Measurements from ENCODE around the gene C11orf16.
A peak's percentile ranks its signal among the peaks of the same experiment; 100 is the strongest.
"Not testable (repeated sequence)": the region's sequence is repeated elsewhere in the genome, so short reads cannot be mapped to it uniquely, and the experiment has no call there.

C11orf16 gene

DNA sequence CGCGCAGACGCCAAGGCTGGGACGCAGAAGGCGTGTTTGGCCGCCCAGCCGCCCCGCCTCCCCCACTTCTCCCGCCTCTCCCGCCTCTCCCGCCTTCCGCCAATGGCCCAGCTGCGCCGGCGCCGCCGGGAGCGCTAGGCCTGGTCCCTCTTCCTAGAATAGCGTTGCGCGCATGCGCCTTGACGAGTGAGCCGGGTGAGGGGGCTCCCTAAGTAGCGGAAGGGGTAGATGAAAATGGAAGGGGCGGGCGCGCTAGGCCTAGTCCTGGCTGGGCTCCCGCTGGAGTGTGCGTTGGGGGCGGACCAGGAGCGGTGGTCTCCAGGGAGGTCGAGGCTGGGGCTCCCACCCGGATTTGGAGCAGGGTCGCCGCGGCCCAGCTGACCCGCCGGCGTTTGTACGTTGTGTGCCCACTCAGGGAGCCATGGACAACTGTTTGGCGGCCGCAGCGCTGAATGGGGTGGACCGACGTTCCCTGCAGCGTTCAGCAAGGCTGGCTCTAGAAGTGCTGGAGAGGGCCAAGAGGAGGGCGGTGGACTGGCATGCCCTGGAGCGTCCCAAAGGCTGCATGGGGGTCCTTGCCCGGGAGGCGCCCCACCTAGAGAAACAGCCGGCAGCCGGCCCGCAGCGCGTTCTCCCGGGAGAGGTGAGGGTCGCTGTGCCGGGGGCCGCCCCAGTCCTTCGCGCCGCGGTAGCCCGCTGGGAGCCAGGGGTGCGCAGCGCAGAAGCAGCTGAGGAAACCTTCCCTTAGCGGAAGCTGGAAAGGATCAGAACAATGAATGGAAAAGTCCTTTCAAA is 21.5 kb downstream of the C11orf16 start, which contains the start of gene AKIP1:
Gene AKIP1, plus strand, starts transcription at position 161 of the 795 bp plus-strand sequence. Its CDS starts 261 bp downstream, at position 422.
- peak; percentile 97 for DNase-seq (ENCODE audit: low read depth, low spot score)

DNA sequence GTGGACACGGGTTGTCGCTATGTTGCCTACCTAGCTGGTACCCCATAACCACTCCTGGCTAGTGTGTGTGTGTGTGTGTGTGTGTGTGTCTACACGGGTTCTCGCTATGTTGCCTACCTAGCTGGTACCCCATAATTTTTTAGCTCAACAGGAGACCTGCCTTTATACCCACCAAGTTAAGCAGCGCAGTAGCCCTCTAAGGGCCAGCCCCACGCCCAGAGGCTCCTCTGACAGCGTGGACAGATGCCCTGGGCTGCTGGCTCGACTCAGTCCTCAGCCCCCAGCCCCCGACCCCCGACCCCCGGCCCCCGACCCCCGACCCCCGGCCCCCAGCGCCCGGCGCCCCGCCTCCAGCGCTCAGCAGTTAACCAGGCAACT is 22.1 kb downstream of the C11orf16 start:
- peak overlapping the region; percentile 80 for H3K4me3 ChIP-seq (ENCODE audit: low read depth, low read length)
- no peak for DNase-seq (ENCODE audit: low read depth, low spot score)
- TF ChIP-seq, protein P1, sequence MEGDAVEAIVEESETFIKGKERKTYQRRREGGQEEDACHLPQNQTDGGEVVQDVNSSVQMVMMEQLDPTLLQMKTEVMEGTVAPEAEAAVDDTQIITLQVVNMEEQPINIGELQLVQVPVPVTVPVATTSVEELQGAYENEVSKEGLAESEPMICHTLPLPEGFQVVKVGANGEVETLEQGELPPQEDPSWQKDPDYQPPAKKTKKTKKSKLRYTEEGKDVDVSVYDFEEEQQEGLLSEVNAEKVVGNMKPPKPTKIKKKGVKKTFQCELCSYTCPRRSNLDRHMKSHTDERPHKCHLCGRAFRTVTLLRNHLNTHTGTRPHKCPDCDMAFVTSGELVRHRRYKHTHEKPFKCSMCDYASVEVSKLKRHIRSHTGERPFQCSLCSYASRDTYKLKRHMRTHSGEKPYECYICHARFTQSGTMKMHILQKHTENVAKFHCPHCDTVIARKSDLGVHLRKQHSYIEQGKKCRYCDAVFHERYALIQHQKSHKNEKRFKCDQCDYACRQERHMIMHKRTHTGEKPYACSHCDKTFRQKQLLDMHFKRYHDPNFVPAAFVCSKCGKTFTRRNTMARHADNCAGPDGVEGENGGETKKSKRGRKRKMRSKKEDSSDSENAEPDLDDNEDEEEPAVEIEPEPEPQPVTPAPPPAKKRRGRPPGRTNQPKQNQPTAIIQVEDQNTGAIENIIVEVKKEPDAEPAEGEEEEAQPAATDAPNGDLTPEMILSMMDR (IDR thresholded peaks at IDR 0.05; ENCODE audit: low read depth, low read length), result no peak
- in situ Hi-C loops (cut with HindIII; ENCODE audit: low sequenced_read_pairs), result no loop called here

More for the DNA sequence above, 21.5 kb downstream of the C11orf16 start, which contains the start of gene AKIP1:
- TF ChIP-seq, protein P1 (IDR thresholded peaks at IDR 0.05; ENCODE audit: low read depth, low read length), result no peak
- in situ Hi-C loops (cut with HindIII; ENCODE audit: low sequenced_read_pairs), result no loop called here
- peak within 1 kb of the TSS; percentile 80 for H3K4me3 ChIP-seq (ENCODE audit: low read depth, low read length)

DNA sequence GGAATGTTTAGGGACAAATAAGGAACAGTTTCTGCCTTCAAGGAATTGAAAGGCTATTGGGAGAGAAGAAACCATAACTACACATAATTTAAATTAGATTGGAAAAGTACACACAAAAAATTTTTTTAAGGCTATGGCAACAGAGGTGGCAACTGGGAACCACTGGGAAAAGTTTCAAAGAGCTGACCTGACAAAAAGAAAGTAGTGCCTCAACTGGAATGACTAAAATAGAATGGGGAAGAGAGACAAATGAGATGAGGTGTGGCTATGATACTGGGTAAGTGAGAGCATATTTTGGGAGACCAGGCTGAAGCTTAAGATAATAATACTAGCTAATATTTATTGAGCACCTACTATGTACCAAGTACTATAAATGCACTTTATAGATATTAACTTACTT is 24.6 kb downstream of the C11orf16 start:
- no peak overlapping the region for H3K4me3 ChIP-seq (ENCODE audit: low read depth, low read length)
- TF ChIP-seq, protein P1 (IDR thresholded peaks at IDR 0.05; ENCODE audit: low read depth, low read length), result no peak
- DNase-seq (ENCODE audit: low read depth, low spot score), result no peak
- in situ Hi-C loops (cut with HindIII; ENCODE audit: low sequenced_read_pairs), result no loop called here

DNA sequence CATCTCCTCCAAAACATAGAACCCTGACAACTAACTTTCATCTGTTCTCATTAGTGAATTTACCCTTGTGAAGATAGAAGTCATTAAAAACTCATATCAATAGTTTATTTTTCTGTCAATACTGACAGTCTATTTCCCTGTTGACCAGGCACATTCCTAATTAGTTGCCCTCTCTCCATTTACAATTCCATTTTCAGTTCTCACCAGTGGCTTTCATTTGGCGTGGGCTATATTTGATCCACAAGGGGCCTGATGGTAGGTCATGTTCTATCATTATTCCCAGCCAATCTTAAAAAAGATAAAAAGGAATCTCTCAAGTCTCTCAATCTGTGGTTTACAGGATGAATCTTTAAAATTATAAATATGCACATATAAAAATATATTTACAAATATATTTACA is 25.6 kb downstream of the C11orf16 start:
- TF ChIP-seq, protein P1 (IDR thresholded peaks at IDR 0.05; ENCODE audit: low read depth, low read length), result no peak
- DNase-seq (ENCODE audit: low read depth, low spot score), result no peak
- in situ Hi-C loops (cut with HindIII; ENCODE audit: low sequenced_read_pairs), result no loop called here
- H3K4me3 ChIP-seq (ENCODE audit: low read depth, low read length), result no peak overlapping the region

DNA sequence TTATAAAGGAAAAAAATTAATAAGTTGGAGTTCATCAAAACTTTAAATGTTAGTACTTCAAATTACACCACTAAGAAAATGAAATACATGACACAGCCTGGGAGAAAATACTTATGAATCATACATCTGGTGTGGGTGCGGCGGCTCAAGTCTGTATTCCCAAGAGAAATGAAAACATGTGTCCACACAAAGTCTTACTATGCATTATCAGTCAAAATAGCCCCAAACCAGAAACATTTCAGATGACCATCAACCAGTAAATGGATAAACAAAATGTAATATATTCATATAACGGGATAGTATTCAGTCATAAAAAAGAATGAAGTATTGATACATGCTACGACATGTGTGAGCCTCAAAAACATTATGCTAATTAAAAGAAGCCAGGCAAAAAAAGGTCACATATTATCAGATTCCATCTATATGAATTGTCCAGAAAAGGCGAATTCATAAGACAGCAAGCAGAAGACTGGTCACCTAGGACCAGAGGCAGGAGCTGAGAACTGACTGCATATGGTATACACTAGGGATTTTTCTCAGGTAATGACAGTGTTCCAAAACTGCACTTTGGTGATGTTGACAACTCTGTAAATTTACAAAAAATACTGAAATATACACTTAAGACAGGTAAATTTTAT is 27.1 kb downstream of the C11orf16 start:
- TF ChIP-seq, protein P1 (IDR thresholded peaks at IDR 0.05; ENCODE audit: low read depth, low read length), result no peak

DNA sequence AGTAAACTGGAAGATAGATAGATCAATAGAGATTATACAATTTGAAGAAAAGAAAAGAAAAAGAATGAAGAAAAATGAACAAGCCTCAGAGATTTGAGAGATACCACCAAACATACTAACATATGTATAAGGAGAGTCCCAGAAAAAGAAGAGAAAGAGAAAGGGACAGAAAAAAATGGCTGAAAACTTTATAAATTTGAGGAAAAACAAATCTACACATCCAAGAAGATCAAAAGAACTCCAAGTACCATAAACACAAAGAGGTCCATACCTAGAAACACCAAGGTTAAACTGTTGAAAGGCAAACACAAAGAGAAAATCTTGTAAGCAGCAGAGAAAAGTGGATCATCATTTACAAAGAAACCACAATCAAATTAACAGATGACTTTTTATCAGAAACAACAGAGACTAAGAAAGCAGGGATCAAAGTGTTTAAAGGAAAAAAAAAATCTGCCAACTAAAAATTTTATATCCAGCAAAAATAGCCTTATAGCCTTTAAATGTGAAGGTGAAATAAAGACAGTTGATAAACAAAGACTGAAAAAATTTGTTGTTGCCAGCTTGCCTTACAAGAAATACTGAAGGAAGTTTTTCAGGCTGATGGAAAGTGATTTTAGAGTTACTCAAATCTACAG is 33.5 kb downstream of the C11orf16 start:
- H3K4me3 ChIP-seq (ENCODE audit: low read depth, low read length), result no peak overlapping the region
- TF ChIP-seq, protein P1 (IDR thresholded peaks at IDR 0.05; ENCODE audit: low read depth, low read length), result no peak
- no peak for DNase-seq (ENCODE audit: low read depth, low spot score)
- in situ Hi-C loops (cut with HindIII; ENCODE audit: low sequenced_read_pairs), result no loop called here

More for the DNA sequence above, 27.1 kb downstream of the C11orf16 start:
- in situ Hi-C loops (cut with HindIII; ENCODE audit: low sequenced_read_pairs), result no loop called here
- DNase-seq (ENCODE audit: low read depth, low spot score), result peak; percentile 81
- no peak overlapping the region for H3K4me3 ChIP-seq (ENCODE audit: low read depth, low read length)

DNA sequence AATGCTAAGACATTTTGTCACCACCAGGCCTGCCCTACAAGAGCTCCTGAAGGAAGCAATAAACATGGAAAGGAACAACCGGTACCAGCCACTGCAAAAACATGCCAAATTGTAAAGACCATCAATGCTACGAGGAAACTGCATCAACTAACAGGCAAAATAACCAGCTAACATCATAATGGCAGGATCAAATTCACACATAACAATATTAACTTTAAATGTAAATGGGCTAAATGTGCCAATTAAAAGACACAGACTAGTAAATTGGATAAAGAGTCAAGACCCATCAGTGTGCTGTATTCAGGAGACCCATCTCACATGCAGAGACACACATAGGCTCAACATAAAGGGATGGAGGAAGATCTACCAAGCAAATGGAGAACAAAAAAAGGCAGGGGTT is 41.6 kb downstream of the C11orf16 start:
- in situ Hi-C loops (cut with HindIII; ENCODE audit: low sequenced_read_pairs); DNase-seq (ENCODE audit: low read depth, low spot score): not testable (repeated sequence)

More for the DNA sequence above, 41.6 kb downstream of the C11orf16 start:
- H3K4me3 ChIP-seq (ENCODE audit: low read depth, low read length), result not testable (repeated sequence)
